LoVo (cell line): Measurements from ENCODE around the gene AATK.
"Not testable (repeated sequence)": the region's sequence is repeated elsewhere in the genome, so short reads cannot be mapped to it uniquely, and the experiment has no call there.

ENCODE experiments used
- DNase-seq: peaks from one replicate; pipeline ENCODE4 v3.0.0-alpha.2; 2016; ENCODE audit warnings: low spot score

AATK gene

GRCh38 chr17:81091774-81092517 is 74.1 kb downstream of the AATK start:
- DNase-seq = no peak

GRCh38 chr17:81091154-81091553 is 74.9 kb downstream of the AATK start:
- DNase-seq = no peak

- no peak for DNase-seq
Measured at GRCh38 chr17:81090361-81091136, 75.5 kb downstream of the AATK start.

- DNase-seq = no peak
Measured at GRCh38 chr17:81086789-81087551, 79.1 kb downstream of the AATK start.

- DNase-seq = no peak
Measured at GRCh38 chr17:81085420-81085911, 80.6 kb downstream of the AATK start.

GRCh38 chr17:81084680-81085419 is 81.2 kb downstream of the AATK start:
- no peak for DNase-seq

GRCh38 chr17:81083125-81083765 is 82.8 kb downstream of the AATK start:
- no peak for DNase-seq

GRCh38 chr17:81082177-81083073 is 83.6 kb downstream of the AATK start:
- DNase-seq = no peak

GRCh38 chr17:81081222-81082176 is 84.5 kb downstream of the AATK start:
- DNase-seq = no peak

GRCh38 chr17:81080019-81080418 is 86.0 kb downstream of the AATK start:
- DNase-seq = no peak

GRCh38 chr17:81078026-81078913 is 87.8 kb downstream of the AATK start:
- not testable (repeated sequence) for DNase-seq

GRCh38 chr17:81076141-81076679 is 89.8 kb downstream of the AATK start:
- no peak for DNase-seq

- no peak for DNase-seq
Measured at GRCh38 chr17:81075307-81075706, 90.7 kb downstream of the AATK start.

GRCh38 chr17:81074875-81075274 is 91.1 kb downstream of the AATK start:
- DNase-seq = no peak

- DNase-seq = no peak
Measured at GRCh38 chr17:81073967-81074839, 91.8 kb downstream of the AATK start.
